22Rv1 (cell line): ENCODE data around the gene DNHD1.

ENCODE experiments used
- CTCF ChIP-seq: fragments of 450-650 bp; IDR thresholded peaks from 2 replicates; pipeline ENCODE4 v1.5.1; 2017; ENCODE audit warnings: mild to moderate bottlenecking
- ZFX ChIP-seq: fragments of 450-650 bp; IDR thresholded peaks from 2 replicates; pipeline ENCODE4 v1.6.1; 2017; ENCODE audit warnings: antibody characterized with exemption, borderline replicate concordance

DNA sequence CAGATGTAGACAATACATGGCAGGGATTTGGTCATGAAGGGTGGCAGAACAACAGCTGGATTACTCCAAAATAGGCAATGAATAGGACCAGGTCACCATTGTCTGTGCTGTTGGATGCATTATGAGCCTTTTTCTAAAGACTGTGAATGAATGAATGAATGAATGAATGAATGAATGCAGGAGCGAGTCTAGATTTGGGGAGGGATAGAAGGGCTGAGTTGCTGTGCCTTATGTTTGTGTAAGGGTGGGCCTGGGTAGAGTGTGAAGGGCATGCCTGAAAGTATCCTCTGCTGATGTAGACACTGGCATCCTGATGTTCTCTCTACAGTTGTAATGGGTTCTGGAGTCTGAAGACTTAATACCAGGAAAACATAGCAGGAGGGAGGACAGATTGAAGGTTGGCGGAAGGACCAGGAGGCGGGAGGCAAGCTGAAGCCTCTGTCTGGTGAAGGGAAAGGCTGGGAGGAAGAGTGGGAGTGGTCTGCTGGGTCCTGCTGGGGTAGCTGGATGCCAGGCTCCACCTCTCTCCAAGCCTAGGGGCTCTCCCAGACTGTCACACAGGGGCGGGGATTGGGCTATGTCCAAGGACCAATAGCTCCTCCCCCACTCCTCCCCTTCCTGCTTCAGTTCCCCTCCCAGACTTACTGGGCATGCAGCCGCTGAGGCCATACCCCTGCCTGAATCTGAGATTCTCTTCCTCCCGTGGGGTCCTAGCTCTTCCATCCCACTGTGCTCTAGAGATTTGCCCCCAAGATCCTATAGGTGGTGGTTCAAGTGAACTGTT lies 28.2 kb upstream of the DNHD1 start:
- TF ChIP-seq CTCF (no peak), ZFX (no peak)
